HK-2 (cell line): Measurements from ENCODE around the gene HSPBAP1.
"Not testable (repeated sequence)": the region's sequence is repeated elsewhere in the genome, so short reads cannot be mapped to it uniquely, and the experiment has no call there.

Experiments used
- DNase-seq: peaks from one replicate; pipeline ENCODE4 v3.0.0-alpha.2; 2018; ENCODE audit not compliant: unreplicated experiment

HSPBAP1 gene

DNA sequence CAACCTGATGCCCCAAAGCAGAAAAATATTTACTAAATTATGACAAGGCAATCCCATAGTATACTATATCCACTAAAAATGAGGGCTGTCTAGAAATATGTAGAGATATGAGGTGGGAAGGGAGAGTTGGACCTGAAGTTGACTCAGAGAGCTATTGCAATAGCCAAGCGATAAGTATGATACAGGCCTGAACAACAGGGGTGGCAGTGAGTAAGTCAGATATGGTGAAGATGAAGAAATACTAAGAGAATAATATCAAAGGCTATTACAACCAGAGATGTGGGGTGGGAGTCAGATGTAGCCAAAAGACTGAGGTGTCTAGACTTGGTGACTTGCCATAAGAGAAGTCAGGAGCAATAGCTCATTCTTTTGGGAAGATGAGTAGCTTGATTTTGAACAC lies 9.2 kb downstream of the HSPBAP1 start:
- no peak for DNase-seq

DNA sequence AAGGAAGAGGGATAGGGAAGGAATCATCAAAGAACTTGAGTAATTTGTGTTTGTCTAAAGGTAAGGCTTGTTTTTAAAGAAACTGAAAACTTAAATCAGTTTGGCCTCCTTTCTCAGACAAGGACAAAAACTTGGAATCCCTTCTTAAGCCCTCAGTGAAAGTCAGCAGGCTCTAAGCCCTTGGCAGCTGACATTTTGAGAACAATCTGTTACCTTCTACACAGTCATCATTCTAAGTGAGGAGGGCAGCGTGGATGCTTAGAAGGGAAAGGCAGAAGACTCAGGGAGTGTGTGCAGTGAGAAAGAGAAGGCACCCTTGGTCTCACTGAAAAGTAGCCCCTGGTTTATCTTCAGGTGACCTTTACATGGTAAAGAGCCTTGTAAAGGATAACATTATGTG lies 10.8 kb downstream of the HSPBAP1 start:
- DNase-seq: no peak

DNA sequence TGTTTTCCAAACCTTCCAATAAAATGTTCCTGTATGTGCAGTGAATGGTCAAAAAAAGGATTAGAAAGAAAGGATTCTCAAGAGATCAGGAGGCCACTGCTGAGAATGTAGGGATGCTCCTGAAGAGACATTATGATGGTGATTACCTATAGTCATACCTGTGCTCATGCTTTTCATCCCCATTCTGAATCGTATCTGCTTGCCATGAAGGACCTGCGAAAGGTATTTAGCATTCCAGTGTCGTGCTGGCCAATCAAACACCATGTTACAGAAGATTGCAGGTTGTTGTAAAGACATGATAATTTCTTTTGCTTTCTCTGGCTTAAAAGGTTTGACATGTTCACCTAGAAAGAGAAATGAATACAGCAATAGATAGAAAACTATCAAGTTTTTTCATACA lies 16.1 kb downstream of the HSPBAP1 start:
- DNase-seq: no peak

DNA sequence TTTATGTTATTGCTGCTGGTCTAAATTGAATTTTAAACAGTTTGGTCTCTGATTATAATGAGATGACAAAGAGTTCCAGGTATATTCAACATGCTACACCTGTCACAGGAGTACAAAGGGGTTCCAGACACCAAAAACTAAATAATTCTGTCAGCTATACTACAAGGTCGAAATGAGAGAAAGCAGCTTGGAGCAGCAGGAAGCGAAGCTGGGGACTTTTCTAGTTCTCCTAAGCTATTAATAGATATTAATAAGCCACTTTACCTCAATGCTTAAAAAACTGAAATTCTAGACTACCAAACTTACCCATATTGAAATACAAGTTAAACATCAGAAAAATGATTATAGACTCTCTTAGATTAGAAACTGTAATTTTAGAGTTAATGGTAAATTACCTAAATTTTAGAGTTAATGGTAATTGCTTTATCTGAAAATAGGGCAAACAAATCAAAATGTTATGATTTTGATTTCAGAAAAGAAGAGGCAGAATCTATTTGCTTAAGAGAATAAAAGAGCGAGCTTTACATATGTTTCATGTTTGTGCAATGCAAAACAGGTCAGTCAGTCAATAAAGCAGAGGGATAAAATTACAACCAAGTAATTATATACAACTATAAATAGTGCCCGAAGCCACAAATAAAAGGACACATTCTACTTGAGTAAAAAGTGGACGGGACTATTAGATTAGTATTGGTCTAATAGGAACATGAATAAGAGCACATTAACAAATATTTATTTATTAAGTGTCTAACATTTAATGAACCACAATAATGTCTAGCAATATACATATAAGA lies 16.8 kb downstream of the HSPBAP1 start:
- no peak for DNase-seq

DNA sequence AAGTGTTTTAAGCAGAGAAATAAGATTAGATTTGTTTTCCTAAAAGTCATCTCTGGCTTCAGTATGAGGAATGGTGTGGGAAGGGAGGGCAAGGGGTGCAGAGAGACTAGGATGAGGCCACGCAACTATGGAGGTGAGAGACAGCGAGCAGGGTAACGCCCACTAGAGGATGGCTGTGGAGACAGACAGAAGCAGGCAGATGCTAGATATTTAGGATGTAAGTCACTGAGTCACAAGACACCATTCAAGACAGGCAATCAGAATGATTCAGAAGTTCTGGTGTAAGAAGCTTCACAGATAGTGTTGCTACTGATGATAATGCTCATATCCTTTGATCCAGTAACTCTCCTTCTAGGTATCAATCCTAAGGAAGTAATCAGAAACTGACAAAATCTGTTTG lies 19.1 kb downstream of the HSPBAP1 start:
- DNase-seq: no peak

DNA sequence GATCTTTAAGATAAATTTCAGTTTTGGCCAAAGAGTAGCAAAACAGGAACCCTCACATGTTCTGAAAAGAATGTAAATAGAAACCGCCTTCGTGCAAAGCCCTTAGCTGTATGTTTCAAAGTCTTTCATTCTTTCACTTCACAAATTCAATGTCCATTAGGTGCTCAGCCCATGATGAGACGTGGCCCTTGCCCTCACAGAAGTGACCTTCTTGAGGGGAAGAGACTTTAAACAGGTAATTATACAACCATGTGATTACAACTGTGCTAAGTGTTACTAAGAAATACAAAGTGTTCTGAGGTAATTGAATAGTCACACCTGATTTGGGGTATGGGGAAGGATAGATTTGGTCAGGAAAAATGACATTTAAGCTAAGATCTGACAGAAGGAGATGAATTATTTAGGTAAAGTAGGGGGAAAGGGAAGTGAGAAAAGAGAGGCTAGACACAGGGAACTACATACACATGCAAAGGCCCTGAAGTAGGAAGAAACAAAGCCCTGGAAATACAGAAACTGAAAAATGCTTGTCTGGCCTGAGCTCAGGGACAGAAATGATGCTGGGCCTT lies 19.6 kb downstream of the HSPBAP1 start:
- DNase-seq: no peak

DNA sequence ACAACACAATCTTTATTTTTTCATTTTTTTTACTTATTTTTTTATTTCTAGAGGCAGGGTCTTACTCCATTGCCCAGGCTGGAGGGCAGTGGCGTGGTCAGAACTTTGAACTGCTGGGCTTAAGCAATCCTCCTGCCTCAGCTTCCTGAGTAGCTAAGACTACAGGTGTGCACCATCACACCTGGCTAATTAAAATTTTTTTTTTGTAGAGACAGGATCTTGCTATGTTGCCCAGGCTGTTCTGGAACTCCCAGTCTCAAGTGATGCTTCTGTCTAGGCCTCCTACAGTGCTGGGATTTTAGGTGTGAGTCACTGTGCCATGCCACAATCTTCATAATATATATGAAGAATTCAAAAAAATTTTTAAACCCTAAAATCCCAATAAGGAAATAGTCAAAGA lies 20.8 kb downstream of the HSPBAP1 start:
- no peak for DNase-seq

DNA sequence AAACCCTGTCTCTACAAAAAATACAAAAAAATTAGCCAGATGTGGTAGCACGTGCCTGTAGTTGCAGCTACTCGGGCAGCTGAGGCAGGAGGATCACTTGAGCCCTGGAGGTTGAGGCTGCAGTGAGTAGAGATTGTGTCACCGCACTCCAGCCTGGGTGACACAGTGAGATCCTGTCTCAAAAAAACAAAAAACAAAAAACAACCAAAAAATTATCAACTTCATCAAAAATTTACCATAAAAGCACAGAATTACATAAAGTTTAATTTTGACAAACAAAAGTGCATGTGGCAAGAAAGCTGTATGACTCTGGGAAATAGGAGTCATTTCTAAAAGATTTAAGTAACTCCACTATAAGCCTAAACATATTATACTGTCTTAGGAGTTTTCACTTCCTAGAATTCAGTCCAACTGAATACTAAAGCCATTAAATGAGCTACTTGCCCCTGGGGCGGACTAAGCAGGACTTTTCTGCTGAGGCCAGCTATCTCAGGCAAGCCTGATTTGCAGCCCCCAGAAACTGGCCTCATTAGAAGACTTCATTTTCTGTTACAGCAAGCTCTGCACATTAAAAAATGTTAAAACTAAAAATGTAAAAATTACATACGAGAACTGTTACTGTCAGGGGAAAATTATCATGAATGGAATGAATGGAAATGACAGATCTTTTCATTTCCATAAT lies 23.0 kb downstream of the HSPBAP1 start:
- DNase-seq: no peak

DNA sequence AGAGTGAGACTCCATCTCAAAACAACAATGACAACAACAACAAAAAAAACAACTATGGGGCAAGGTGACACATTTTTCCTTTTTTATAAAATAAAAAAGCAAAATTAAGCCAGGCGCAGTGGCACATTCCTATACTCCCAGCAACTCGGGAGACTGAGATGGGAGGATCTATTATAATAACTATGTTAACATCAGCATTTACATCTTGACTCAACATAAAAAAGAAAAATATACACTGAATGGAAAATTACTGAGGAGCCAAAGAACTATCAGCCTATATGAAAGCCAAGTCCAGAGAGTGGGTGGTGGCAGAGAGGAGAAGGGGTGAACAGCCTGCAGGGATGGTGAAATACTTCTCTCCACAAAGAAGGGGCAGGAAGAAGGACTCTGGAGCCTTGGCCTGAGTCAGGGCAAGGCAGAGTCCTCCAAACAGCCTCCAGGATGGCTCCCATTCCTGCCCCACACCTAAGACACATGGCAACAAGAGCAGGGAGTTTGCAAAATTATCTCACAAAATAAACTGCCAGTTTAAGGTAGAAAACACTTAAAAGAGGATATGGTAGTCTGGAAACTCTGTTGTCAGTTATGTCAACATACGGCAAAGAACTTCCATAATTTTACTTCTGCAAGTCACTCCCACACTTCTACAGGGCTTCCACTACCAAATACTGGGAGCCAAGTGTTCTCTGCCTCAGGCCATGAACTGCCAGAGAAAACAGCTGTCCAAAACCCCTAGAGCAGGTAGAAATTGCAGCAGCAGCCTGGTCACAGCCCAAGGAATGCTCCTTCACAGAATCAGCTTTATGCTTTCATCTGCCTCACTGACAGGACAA lies 25.9 kb downstream of the HSPBAP1 start:
- DNase-seq: no peak

DNA sequence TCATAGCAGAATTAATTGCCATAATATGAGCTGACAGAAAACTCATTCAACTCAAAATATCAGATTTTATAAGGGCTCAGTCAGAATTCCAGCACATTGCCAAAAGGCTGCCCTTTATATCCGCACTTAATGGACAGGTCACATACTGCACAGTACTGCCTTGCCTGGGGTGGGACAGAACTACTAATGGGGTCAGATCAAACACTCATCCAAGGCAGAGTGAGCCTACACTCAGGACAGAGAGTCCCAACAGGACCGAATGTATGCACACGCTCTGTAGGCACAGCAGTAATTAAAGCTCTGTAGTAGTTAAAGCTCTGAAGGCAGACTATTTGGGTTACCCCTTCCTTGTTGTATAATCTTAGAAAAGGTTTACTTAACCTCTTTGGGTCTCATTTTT lies 27.2 kb downstream of the HSPBAP1 start:
- DNase-seq: no peak

DNA sequence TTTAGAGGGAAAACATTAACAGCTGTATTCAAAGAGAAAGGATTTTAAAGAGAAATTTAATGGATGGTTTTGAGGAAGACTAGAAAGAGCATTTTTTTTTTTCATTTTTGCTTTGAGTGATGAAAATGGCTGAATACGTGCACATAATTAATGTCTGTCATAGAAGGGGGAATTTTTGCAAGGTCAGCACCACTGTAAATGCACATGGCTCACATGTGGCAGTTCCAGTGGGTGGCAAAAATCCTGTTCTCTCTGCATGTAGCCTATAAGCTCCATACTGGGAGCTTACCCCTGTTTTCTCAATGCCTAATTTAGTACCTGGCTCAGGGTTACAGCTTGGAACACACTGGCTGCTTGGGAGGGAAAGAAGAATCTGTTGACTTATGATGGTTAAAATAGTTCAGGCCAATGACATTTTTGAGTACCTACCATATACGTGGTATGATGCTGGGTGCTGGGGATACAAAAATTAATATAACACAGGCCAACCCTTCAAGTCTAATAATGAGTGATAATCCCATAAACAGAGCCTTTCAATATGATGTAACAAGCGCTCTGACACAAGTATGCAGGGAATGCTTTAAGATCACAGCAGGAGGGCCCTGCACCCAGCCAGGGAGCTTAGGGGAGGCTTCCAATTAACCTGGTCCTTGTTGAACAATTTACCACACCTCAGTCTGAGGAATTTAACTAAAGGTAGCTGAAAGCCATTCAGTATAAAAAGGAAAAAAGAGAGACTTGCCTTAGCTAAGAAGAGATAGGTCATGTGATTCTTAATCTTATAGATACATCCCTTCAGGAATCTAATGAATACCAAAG lies 33.0 kb downstream of the HSPBAP1 start:
- peak; percentile 18 for DNase-seq

DNA sequence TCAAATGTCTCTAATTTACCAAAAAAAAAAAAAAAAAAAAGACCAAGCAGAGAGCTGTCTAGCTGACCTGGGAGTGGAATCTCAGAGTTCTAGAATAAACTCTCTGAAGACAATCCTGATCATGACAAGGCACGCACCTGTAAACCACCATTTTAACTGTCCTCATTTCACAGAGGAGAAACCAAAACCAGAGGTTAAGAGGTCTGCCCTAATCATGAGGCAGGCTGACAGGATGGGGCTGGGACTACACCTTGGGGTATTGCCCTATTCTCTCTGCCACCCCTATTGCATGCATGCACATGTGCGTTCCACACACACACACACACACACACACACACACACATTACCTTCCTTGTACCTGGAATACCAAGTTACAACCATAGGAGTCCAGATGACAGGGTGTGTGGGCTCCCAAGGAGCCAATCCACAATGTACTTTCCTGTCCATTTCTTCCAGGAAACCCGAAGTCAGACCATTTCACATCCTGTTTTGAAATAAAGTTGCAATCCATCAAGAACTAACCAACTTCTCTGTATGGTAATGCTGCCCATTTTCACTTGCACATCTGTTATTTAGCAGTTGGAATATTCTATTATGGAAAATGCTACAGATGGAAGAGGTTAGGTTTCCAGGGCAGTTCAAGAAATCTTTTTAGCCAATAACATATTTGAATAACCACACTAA lies 34.6 kb downstream of the HSPBAP1 start:
- DNase-seq: no peak

DNA sequence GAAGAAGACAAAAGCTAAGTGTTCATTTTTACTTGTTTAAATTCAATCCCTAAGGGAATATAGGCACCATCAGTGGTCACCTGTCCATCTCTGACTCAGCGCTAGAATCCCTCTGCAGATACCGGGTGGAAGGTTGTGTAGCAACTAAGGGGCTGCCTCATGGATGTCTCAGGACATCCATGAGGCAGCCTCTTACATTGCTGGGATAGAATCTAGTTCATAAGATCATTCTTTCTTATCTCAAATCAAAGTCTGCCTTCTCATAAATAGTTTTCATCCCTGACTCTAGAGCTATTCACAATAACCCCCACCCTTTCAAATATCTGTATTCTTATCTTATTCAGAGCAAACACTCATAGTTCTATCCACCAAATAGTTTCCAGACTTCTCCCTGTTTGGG lies 38.1 kb downstream of the HSPBAP1 start:
- no peak for DNase-seq

DNA sequence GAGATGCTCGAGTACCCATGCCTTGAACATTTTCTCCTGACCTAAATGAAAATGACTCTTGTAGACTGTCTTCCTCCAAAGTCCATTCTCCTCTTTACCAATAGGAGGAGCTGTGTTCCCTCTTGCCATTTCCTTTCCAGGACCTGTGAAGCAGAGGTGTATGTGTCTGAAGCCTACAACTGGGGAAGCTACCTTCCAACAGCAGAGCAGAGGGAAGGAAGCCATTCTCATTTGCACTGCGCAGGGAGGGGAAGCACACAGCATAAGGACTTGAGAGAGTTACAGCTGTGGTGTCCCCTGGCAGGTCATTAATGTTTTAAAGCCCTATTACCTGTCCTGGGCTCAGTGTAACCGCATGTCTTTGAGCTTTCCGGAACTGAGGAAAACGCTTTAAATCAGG lies 38.7 kb downstream of the HSPBAP1 start:
- DNase-seq: no peak

DNA sequence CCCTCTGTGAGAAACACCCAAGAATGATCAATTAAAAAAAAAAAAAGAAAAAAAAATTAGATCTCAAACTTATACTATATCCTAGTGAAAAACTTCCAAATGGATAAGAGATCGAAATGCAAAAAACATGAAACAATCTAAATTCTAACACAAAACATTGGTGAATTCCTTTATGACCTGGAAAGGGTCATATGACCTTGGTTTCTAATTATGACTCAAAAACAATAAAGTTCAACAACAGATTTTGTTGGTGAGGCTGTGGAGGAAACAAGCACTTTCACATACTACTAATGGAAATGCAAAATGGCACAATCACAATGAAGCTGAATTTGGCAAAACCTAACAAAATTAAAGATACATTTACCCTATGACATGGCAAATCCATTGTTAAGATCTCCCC lies 45.3 kb downstream of the HSPBAP1 start:
- no peak for DNase-seq

DNA sequence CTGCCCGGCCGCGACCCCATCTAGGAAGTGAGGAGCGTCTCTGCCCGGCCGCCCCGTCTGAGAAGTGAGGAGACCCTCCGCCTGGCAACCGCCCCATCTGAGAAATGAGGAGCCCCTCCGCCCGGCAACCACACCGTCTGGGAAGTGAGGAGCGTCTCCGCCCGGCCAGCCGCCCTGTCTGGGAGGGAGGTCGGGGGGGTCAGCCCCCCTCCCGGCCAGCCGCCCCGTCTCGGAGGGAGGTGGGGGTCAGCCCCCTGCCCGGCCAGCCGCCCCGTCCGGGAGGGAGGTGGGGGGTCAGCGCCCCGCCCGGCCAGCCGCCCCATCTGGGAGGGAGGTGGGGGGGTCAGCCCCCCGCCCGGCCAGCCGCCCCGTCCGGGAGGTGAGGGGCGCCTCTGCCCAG lies 46.3 kb downstream of the HSPBAP1 start:
- not testable (repeated sequence) for DNase-seq

DNA sequence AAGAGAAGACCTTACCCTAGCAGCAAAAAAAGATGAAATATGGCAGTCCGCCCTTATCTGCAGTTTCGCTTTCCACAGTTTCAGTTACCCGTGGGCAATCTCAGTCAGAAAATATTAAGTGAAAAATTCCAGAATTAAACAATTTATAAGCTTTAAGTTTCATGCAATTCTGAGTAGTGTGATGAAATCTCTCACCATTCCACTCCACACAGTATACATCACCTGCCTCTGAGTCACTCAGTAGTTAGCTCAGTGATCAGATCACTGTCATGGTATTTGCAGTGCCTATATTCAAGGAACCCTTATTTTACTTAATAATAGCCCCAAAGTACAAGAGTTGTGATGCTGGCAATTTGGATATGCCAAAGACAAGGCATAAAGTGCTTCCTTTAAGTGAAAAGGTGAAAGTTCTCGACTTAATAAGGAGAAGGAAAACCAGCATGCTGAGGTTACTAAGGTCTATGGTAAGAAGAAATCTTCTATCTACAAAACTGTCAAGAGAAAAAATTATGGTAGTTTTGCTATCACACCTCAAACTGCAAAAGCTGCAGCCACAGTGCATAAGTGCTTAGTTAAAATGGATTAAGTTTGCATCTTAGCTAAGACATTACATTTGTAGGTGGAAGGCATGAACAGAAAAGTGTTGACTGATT lies 48.1 kb downstream of the HSPBAP1 start:
- no peak for DNase-seq

DNA sequence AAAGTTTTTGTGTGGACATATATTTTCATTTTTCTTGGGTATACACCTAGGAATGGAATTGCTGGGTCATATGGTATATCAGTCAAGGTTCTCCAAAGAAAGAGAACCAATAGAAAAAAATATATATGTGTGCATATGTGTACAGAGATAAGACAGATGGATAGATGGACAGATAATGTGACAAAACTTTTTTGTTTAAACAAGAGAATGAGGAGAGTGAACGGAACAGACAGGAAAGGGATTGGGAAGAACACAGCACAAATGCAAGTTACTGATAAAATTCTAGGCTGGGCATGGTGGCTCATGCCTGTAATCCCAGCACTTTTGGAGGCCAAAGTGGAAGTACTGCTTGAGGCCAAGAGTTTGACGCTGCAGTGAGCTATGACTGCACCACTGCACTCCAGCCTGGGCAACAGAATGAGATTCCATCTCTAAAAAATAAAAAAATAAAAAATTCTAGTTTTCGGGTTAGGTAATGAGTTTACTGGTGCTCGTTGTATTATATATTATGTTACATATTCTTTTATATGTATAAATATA lies 50.0 kb downstream of the HSPBAP1 start:
- no peak for DNase-seq

DNA sequence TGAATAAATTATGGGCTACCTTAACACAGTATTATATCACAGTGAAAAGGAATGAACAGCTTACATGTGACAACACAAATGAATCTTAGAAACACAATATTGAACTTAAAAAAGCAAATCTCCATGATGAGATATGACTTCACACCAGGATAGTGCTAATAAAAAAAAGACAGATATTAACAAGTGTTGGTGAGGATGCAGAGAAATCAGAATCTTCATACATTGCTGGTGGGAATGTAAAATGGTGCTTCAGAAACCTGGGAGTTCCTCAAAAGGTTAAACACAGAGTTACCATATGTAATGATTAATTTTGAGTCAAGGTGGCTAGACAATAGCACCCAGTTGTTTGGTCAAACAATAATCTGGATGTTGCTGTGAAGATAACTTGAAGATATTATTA lies 51.4 kb downstream of the HSPBAP1 start:
- DNase-seq: no peak

DNA sequence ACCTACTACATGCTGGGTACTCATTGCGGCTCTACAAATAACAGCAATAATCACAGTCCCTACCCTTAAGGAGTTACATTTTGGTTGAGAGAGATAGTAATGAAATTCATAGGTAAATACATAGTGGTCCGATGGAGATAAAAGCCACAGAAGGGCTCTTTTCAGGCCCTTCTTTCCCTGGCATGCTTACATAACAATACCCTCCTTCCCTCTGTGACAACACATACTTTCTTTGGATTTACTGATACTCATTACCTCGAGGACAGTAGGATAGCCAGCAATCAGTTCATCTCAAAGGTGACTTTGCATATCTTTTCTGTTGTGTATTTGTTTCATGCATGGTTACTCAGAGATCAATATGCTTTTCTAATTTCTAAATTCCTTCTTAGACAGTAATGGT lies 54.5 kb downstream of the HSPBAP1 start:
- no peak for DNase-seq
